IPS-20b (cell line): ENCODE data around the gene EIF1.

ENCODE experiments used
- H3K27ac ChIP-seq: one replicate; pipeline ENCODE4 v1.5.1; 2013; ENCODE audit warnings: low read length
- H3K27me3 ChIP-seq: 2 replicates; pipeline ENCODE4 v1.6.1; 2013; ENCODE audit warnings: mild to moderate bottlenecking, low read length, inconsistent platforms; ENCODE audit not compliant: insufficient read depth
- H3K36me3 ChIP-seq: 2 replicates; pipeline ENCODE4 v1.6.1; 2013; ENCODE audit warnings: low read depth, mild to moderate bottlenecking, inconsistent platforms, low read length, moderate library complexity; ENCODE audit not compliant: insufficient read depth
- H3K4me1 ChIP-seq: 2 replicates; pipeline ENCODE4 v1.6.1; 2013; ENCODE audit warnings: mild to moderate bottlenecking, control low read depth, inconsistent platforms, low read length, moderate library complexity; ENCODE audit not compliant: insufficient read depth
- H3K4me3 ChIP-seq: 2 replicates; pipeline ENCODE4 v1.5.1; 2013; ENCODE audit warnings: mild to moderate bottlenecking, low read length, inconsistent platforms
- H3K9ac ChIP-seq: 2 replicates; pipeline ENCODE4 v1.6.1; 2013; ENCODE audit warnings: low read depth, mild to moderate bottlenecking, inconsistent platforms, low read length, moderate library complexity
- H3K9me3 ChIP-seq: 2 replicates; pipeline ENCODE4 v1.6.1; 2013; ENCODE audit warnings: mild to moderate bottlenecking, low read depth, low read length, inconsistent platforms; ENCODE audit not compliant: insufficient read depth

The EIF1 gene

GRCh38 chr17:41650794-41651624, 37.7 kb upstream of the EIF1 start:
- H3K27ac ChIP-seq, result no peak overlapping the region
- no peaks in the 10 kb centered on the region for H3K9me3 ChIP-seq
- H3K9ac ChIP-seq, result no peak overlapping the region
- no peaks in the 10 kb centered on the region for H3K27me3 ChIP-seq
- H3K4me3 ChIP-seq, result no peak overlapping the region
- no peaks in the 10 kb centered on the region; the same call in 1 of the 2 replicates for H3K4me1 ChIP-seq
- H3K36me3 ChIP-seq, result no peaks in the 10 kb centered on the region

- Histone ChIP-seq H3K36me3 (no peaks in the 10 kb centered on the region), H3K4me1 (no peaks in the 10 kb centered on the region; the same call in 1 of the 2 replicates)
Observed at GRCh38 chr17:41651625-41652460, 36.8 kb upstream of the EIF1 start.

GRCh38 chr17:41652461-41652970, 36.2 kb upstream of the EIF1 start:
- no peak overlapping the region for H3K27ac ChIP-seq
- H3K4me1 ChIP-seq, result no peaks in the 10 kb centered on the region; the same call in 1 of the 2 replicates
- no peaks in the 10 kb centered on the region for H3K9me3 ChIP-seq
- no peaks in the 10 kb centered on the region for H3K27me3 ChIP-seq
- no peak overlapping the region for H3K9ac ChIP-seq
- H3K36me3 ChIP-seq, result no peaks in the 10 kb centered on the region
- H3K4me3 ChIP-seq, result no peak overlapping the region

More at GRCh38 chr17:41651625-41652460, 36.8 kb upstream of the EIF1 start:
- Histone ChIP-seq H3K27ac (no peak overlapping the region), H3K9ac (no peak overlapping the region), H3K9me3 (no peaks in the 10 kb centered on the region), H3K27me3 (no peaks in the 10 kb centered on the region), H3K4me3 (no peak overlapping the region)

- no peak overlapping the region for H3K27ac ChIP-seq
- no peaks in the 10 kb centered on the region; the same call in 1 of the 2 replicates for H3K4me1 ChIP-seq
- no peak overlapping the region for H3K9ac ChIP-seq
- no peaks in the 10 kb centered on the region for H3K27me3 ChIP-seq
- no peaks in the 10 kb centered on the region for H3K9me3 ChIP-seq
- H3K4me3 ChIP-seq, result no peak overlapping the region
- H3K36me3 ChIP-seq, result no peaks in the 10 kb centered on the region
Observed at GRCh38 chr17:41653421-41653820, 35.3 kb upstream of the EIF1 start.

- H3K4me1 ChIP-seq, result no peaks in the 10 kb centered on the region; the same call in 1 of the 2 replicates
- H3K27ac ChIP-seq, result no peak overlapping the region
- no peaks in the 10 kb centered on the region for H3K9me3 ChIP-seq
- no peak overlapping the region for H3K4me3 ChIP-seq
- H3K27me3 ChIP-seq, result no peaks in the 10 kb centered on the region
- no peaks in the 10 kb centered on the region for H3K36me3 ChIP-seq
- no peak overlapping the region for H3K9ac ChIP-seq
Observed at GRCh38 chr17:41653892-41654677, 34.6 kb upstream of the EIF1 start.

- Histone ChIP-seq H3K9ac (no peak overlapping the region), H3K27ac (no peak overlapping the region)
Observed at GRCh38 chr17:41654678-41655607, 33.7 kb upstream of the EIF1 start.

GRCh38 chr17:41655611-41656111, 33.0 kb upstream of the EIF1 start:
- Histone ChIP-seq H3K27me3 (no peaks in the 10 kb centered on the region), H3K9ac (no peak overlapping the region), H3K4me1 (no peaks in the 10 kb centered on the region; the same call in 1 of the 2 replicates), H3K4me3 (no peak overlapping the region), H3K27ac (no peak overlapping the region), H3K36me3 (no peaks in the 10 kb centered on the region), H3K9me3 (no peaks in the 10 kb centered on the region)

More at GRCh38 chr17:41654678-41655607, 33.7 kb upstream of the EIF1 start:
- Histone ChIP-seq H3K4me1 (no peaks in the 10 kb centered on the region; the same call in 1 of the 2 replicates), H3K27me3 (no peaks in the 10 kb centered on the region), H3K36me3 (no peaks in the 10 kb centered on the region), H3K9me3 (no peaks in the 10 kb centered on the region), H3K4me3 (no peak overlapping the region)

GRCh38 chr17:41656249-41657023, 32.2 kb upstream of the EIF1 start:
- Histone ChIP-seq H3K4me3 (no peak overlapping the region), H3K36me3 (no peaks in the 10 kb centered on the region), H3K9ac (no peak overlapping the region), H3K4me1 (no peaks in the 10 kb centered on the region; the same call in 1 of the 2 replicates), H3K27ac (no peak overlapping the region), H3K9me3 (no peaks in the 10 kb centered on the region), H3K27me3 (no peaks in the 10 kb centered on the region)

GRCh38 chr17:41657176-41657754, 31.4 kb upstream of the EIF1 start:
- Histone ChIP-seq H3K36me3 (no peaks in the 10 kb centered on the region), H3K27ac (no peak overlapping the region), H3K9me3 (no peaks in the 10 kb centered on the region), H3K27me3 (no peaks in the 10 kb centered on the region), H3K4me3 (no peak overlapping the region), H3K9ac (no peak overlapping the region), H3K4me1 (no peaks in the 10 kb centered on the region; the same call in 1 of the 2 replicates)
